Measurements from ENCODE around the gene LCA5L.
"Not testable (repeated sequence)": the region's sequence is repeated elsewhere in the genome, so short reads cannot be mapped to it uniquely, and the experiment has no call there.

The LCA5L gene

GRCh38 chr21:39451332-39452206 is 6.0 kb upstream of the LCA5L start, which contains the start of gene SH3BGR:
TSS of gene SH3BGR (plus strand) at chr21:39451970. CDS start at chr21:39452097, 127 bp downstream.
- DNase-seq, result peak; percentile 22

- no peak for DNase-seq
These were observed 1.7 kb upstream of the LCA5L start for GRCh38 chr21:39447264-39447663.

GRCh38 chr21:39444421-39445180 is 977 bp downstream of the LCA5L start:
- DNase-seq, result peak; percentile 72

- DNase-seq, result peak; percentile 42
These were observed 3.8 kb downstream of the LCA5L start for GRCh38 chr21:39441502-39442475.

- DNase-seq, result no peak
These were observed 6.3 kb downstream of the LCA5L start for GRCh38 chr21:39439232-39439631.

GRCh38 chr21:39434950-39435349 is 10.6 kb downstream of the LCA5L start:
- no peak for DNase-seq

- no peak for DNase-seq
These were observed 14.6 kb downstream of the LCA5L start for GRCh38 chr21:39430954-39431353.

- peak; percentile 32 for DNase-seq
These were observed 15.1 kb downstream of the LCA5L start for GRCh38 chr21:39430457-39430856.

- no peak for DNase-seq
These were observed 15.6 kb downstream of the LCA5L start for GRCh38 chr21:39430016-39430415.

GRCh38 chr21:39429445-39429844 is 16.1 kb downstream of the LCA5L start:
- DNase-seq, result no peak

GRCh38 chr21:39422527-39423241 is 22.9 kb downstream of the LCA5L start:
- no peak for DNase-seq

- not testable (repeated sequence) for DNase-seq
These were observed 26.4 kb downstream of the LCA5L start for GRCh38 chr21:39419204-39419603.

- no peak for DNase-seq
These were observed 39.5 kb downstream of the LCA5L start for GRCh38 chr21:39406065-39406464.

- no peak for DNase-seq
These were observed 45.4 kb downstream of the LCA5L start for GRCh38 chr21:39400173-39400572.

GRCh38 chr21:39397646-39398385 is 47.8 kb downstream of the LCA5L start:
- no peak for DNase-seq

GRCh38 chr21:39392981-39393380 is 52.6 kb downstream of the LCA5L start:
- no peak for DNase-seq

- DNase-seq, result no peak
These were observed 55.3 kb downstream of the LCA5L start for GRCh38 chr21:39390212-39390765.

- no peak for DNase-seq
These were observed 56.8 kb downstream of the LCA5L start for GRCh38 chr21:39388811-39389155.

GRCh38 chr21:39388038-39388810 is 57.4 kb downstream of the LCA5L start:
- DNase-seq, result peak; percentile 79

- peak; percentile 88 for DNase-seq
These were observed 58.0 kb downstream of the LCA5L start for GRCh38 chr21:39387461-39388037.
